ENCODE results near the gene MAML2.
"Not testable (repeated sequence)": the region's sequence is repeated elsewhere in the genome, so short reads cannot be mapped to it uniquely, and the experiment has no call there.

MAML2 gene

DNA sequence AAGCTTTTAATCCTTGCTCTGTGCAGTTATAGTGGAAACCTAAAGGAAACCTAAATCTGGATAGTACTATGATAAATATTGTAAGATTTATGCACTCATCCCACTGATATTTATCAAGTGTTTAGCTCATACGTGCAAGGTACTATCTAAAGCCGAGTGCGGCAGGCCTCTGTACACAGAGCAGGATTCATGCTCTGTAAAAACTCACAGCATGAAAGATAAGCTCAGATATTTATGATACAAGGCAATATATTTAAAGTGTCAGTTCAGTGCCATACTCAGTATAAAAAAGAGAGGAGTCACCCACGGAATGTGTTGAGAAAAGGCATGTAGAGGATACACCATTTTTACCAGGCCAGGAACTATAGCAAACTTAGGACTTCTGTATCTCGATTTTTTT, 66.2 kb downstream of the MAML2 start:
- Histone ChIP-seq H3K27me3 (ENCODE audit: insufficient read depth, low read length) (no peaks in the 10 kb centered on the region), H3K9me3 (ENCODE audit: low read length) (no peaks in the 10 kb centered on the region), H3K36me3 (ENCODE audit: insufficient read depth, low read length) (no peaks in the 10 kb centered on the region), H3K4me3 (ENCODE audit: low read length) (no peak overlapping the region), H3K4me1 (ENCODE audit: insufficient read depth, low read length) (peaks cover 25% of the 10 kb centered on the region), H2AFZ (ENCODE audit: low read depth, low read length) (no peak overlapping the region)

DNA sequence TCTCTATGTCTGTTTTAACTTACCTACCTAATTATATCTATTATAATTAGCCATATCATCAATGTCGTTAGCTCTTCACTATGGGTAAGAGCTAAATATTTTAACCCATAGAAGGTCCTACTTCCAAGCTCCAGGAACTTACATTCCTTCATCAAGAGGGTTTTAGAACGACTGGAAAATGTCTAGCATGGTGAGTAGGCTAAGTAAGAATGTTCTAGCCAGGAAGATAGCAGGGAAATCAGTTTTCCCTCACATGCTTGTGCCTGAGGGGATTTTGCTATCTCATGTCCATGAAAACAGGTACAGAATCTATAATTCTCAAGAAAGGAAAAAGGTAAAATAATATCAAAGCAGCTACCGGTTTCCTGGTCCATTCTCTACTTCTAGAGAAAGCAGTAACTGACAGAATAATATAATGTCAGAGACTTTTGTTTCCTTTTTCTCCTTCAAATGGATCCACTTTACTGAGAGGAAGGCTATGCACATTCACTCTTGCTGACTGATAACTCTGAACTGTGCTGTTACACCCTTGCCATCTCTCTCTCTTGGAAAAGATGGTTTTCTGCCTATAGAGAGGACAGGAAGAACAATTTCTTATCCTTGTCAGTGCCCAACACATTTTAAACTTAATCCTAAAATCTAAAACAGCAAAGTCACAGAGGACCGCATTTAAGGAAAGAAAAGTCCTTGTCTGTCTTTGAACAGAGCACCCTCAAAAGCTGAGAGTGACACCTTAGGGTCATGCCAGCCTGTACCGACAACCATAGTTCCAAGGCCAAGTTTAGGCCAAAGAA, 67.0 kb downstream of the MAML2 start:
- Histone ChIP-seq H3K4me3 (ENCODE audit: low read length) (no peak overlapping the region), H3K9me3 (ENCODE audit: low read length) (peaks cover under 1% of the 10 kb centered on the region), H3K4me1 (ENCODE audit: insufficient read depth, low read length) (peaks cover 25% of the 10 kb centered on the region), H3K27me3 (ENCODE audit: insufficient read depth, low read length) (no peaks in the 10 kb centered on the region), H2AFZ (ENCODE audit: low read depth, low read length) (no peak overlapping the region), H3K36me3 (ENCODE audit: insufficient read depth, low read length) (no peaks in the 10 kb centered on the region)

DNA sequence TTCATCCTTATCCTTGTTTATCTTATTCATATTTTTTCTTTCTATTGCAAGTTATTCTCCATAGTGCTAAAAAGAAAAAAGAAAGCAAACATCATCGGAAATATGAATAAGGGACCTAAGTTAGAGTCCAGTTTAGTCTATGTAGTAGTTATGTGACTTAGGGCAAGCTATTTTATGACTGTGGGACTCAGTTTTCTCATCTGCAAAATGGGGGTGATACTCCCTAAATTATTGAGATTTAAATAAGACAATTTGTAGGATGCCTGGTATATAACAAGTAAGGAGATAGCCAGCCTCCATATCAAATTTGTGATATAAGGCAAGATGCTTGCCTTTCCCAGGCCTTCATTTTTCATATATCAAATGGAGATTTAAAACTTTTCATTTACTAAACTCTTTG, 69.5 kb downstream of the MAML2 start:
- Histone ChIP-seq H3K9me3 (ENCODE audit: low read length) (peaks cover 11% of the 10 kb centered on the region), H3K36me3 (ENCODE audit: insufficient read depth, low read length) (peaks cover 4% of the 10 kb centered on the region), H3K4me3 (ENCODE audit: low read length) (no peak overlapping the region)

DNA sequence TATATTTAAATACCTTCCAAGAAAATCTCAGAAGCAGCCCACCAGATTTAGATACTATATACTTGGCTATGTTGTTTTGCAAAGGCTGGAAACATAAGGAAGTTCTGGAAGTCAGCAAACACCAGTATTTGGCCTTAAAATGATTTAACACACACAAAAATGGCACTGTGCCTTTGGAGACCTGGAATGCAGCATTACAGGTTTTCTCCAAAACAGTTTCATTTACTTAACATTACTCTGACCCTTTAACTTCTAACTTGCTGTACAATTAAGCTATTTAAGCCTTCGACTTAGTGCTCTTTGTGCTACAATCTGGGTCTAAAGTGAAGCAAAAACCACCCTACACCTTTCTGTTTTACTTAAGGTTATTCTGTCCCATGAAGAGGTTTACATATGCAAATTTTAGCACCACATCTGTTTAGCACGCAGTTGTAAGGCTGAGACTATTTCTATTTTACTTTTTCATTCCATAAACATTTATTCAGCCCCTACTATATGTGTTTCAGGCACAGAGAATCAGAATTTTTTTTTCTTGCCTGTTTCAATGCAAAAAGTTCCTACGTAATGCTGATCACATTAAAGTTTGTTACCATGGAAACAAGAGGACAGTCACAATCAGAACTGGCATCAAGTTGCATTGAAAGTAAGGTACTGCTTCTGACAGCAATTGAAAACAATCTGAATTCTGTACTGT, 70.3 kb downstream of the MAML2 start:
- Histone ChIP-seq H3K36me3 (ENCODE audit: insufficient read depth, low read length) (peaks cover 4% of the 10 kb centered on the region), H3K4me3 (ENCODE audit: low read length) (no peak overlapping the region), H3K27me3 (ENCODE audit: insufficient read depth, low read length) (no peaks in the 10 kb centered on the region), H3K4me1 (ENCODE audit: insufficient read depth, low read length) (peaks cover 11% of the 10 kb centered on the region), H3K9me3 (ENCODE audit: low read length) (peaks cover 11% of the 10 kb centered on the region), H2AFZ (ENCODE audit: low read depth, low read length) (no peak overlapping the region)

More for the DNA sequence above, 69.5 kb downstream of the MAML2 start:
- Histone ChIP-seq H2AFZ (ENCODE audit: low read depth, low read length) (no peak overlapping the region), H3K27me3 (ENCODE audit: insufficient read depth, low read length) (no peaks in the 10 kb centered on the region), H3K4me1 (ENCODE audit: insufficient read depth, low read length) (peaks cover 11% of the 10 kb centered on the region)

DNA sequence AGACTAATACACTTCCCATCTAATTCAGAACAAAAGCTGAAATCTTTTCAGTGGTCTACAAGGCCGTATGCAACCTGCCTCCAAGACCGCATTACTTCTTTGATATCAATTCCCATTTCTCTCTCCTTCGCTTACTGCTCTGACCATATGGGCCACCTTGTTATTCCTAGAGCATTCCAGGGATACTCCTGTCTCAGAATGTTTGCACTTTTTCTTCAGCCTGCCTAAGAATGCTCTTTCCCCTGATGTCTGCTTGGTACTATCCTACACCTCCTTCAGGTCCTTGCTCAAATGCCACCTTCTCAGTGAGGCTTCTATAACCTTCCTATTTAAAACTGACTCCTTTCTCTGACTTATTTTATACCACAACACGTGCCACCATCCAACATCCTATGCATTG, 71.2 kb downstream of the MAML2 start:
- Histone ChIP-seq H3K4me1 (ENCODE audit: insufficient read depth, low read length) (peaks cover 11% of the 10 kb centered on the region), H3K36me3 (ENCODE audit: insufficient read depth, low read length) (peaks cover 4% of the 10 kb centered on the region), H3K4me3 (ENCODE audit: low read length) (no peak overlapping the region), H3K9me3 (ENCODE audit: low read length) (peaks cover 11% of the 10 kb centered on the region), H3K27me3 (ENCODE audit: insufficient read depth, low read length) (no peaks in the 10 kb centered on the region), H2AFZ (ENCODE audit: low read depth, low read length) (no peak overlapping the region)

DNA sequence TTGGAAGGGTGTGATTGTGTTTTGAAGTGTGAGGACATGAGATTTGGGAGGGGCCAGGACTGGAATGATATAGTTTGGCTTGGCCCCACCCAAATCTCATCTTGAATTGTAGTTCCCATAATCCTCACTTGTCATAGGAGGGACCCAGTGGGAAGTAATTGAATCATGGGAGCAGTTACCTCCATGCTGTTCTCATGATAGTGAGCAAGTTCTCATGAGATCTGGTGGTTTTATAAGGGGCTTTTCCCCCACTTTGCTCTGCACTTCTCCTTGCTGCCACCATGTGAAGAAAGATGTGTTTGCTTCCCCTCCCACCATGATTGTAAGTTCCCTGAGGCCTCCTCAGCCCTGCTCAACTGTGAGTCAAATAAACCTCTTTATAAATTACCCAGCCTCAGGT, 71.6 kb downstream of the MAML2 start:
- not testable (repeated sequence) for H2AFZ ChIP-seq (ENCODE audit: low read depth, low read length); H3K27me3 ChIP-seq (ENCODE audit: insufficient read depth, low read length); H3K4me3 ChIP-seq (ENCODE audit: low read length); H3K36me3 ChIP-seq (ENCODE audit: insufficient read depth, low read length)
- Histone ChIP-seq H3K9me3 (ENCODE audit: low read length) (peaks cover 11% of the 10 kb centered on the region), H3K4me1 (ENCODE audit: insufficient read depth, low read length) (peaks cover 11% of the 10 kb centered on the region)

DNA sequence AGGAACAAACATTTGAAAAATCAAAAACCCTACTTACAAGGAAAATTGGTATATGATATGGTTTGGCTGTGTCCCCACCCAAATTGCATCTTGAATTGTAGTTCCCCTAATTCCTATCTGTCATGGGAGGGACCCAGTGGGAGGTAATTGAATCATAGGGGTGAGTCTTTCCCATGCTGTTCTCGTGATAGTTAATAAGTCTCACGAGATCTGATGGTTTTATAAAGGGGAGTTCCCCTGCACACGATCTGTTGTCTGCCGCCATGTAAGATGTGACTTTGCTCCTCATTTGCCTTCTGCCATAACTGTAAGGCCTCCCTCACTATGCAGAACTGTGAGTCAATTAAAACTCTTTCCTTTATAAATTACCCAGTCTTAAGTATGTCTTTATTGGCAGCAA, 74.5 kb downstream of the MAML2 start:
- Histone ChIP-seq H3K9me3 (ENCODE audit: low read length) (peaks cover 11% of the 10 kb centered on the region), H3K4me1 (ENCODE audit: insufficient read depth, low read length) (peaks cover 11% of the 10 kb centered on the region)
- not testable (repeated sequence) for H3K4me3 ChIP-seq (ENCODE audit: low read length); H2AFZ ChIP-seq (ENCODE audit: low read depth, low read length); H3K36me3 ChIP-seq (ENCODE audit: insufficient read depth, low read length); H3K27me3 ChIP-seq (ENCODE audit: insufficient read depth, low read length)

DNA sequence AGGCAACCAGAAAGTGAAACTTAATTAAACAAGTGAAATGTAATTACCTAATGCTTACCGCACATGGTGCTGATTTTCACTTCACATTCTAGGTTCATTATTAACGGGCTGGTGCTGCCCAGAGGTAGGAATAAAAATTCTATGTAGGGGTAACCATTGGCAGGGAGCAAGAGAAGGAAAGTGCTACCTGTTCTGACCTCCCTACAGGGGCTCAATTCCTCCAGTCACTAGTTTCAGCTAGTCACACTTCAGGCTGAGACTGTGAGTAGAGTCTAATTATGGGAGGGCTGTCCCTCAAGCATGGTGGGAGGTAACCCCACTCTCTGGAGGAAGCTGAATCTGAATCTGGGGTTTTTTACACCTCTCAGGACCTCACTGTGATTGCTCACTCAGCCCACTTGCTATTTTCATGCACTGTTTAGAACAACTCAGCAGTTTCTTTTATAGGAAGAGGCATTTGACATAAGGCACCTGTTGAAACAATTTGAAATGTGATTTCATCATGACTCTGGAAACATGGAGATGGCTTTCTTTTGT, 75.4 kb downstream of the MAML2 start:
- H2AFZ ChIP-seq (ENCODE audit: low read depth, low read length): no peak overlapping the region
- peaks cover 11% of the 10 kb centered on the region for H3K9me3 ChIP-seq (ENCODE audit: low read length)
- H3K27me3 ChIP-seq (ENCODE audit: insufficient read depth, low read length): no peaks in the 10 kb centered on the region
- H3K36me3 ChIP-seq (ENCODE audit: insufficient read depth, low read length): peaks cover 4% of the 10 kb centered on the region
- H3K4me3 ChIP-seq (ENCODE audit: low read length): no peak overlapping the region
- H3K4me1 ChIP-seq (ENCODE audit: insufficient read depth, low read length): peaks cover 2% of the 10 kb centered on the region

DNA sequence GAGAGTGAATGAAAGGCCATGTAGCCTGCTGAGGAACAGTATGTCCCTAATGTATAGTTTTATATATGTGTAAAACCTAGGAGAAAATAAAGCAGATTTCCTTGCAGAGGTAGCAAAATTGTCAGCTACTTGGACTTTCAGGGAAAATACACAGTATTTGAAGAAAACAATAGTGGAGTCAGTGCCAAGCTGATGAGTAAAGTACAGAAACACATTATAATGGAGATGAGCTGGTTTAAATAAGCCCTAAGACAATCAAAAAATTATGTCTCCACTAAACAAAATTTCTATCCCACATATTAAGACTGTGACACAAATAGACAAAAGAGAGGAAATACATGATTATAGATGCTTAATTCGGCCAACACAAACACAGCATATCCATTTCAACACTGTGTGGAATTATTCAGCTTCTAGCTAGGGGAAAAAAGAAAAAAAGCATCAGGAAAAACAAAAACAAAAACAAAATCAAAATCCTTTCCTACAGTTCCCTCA, 75.9 kb downstream of the MAML2 start:
- Histone ChIP-seq H3K36me3 (ENCODE audit: insufficient read depth, low read length) (peaks cover 4% of the 10 kb centered on the region), H3K4me3 (ENCODE audit: low read length) (no peak overlapping the region), H3K4me1 (ENCODE audit: insufficient read depth, low read length) (no peaks in the 10 kb centered on the region), H3K27me3 (ENCODE audit: insufficient read depth, low read length) (no peaks in the 10 kb centered on the region), H2AFZ (ENCODE audit: low read depth, low read length) (no peak overlapping the region), H3K9me3 (ENCODE audit: low read length) (peaks cover 11% of the 10 kb centered on the region)

DNA sequence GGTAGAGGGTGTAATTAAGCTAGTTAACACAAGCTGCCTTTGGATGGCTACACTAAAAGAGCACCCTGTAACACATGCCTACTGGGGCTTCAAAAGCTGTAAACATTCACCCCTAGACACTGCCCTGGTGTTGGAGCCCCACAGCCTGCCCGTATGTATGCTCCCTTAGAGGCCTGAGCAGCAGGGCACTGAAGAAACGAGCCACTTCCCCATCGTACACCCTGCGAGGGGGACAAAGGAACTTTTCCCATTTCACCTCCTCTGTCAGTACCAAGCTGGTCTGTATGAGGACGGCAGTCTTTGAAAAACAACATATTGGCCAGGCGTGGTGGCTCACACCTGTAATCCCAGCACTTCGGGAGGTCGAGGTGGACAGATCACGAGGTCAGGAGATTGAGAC, 77.0 kb downstream of the MAML2 start:
- H3K36me3 ChIP-seq (ENCODE audit: insufficient read depth, low read length): peaks cover 4% of the 10 kb centered on the region
- peaks cover 10% of the 10 kb centered on the region for H3K9me3 ChIP-seq (ENCODE audit: low read length)
- no peak overlapping the region for H2AFZ ChIP-seq (ENCODE audit: low read depth, low read length)
- H3K4me1 ChIP-seq (ENCODE audit: insufficient read depth, low read length): no peaks in the 10 kb centered on the region
- no peak overlapping the region for H3K4me3 ChIP-seq (ENCODE audit: low read length)
- no peaks in the 10 kb centered on the region for H3K27me3 ChIP-seq (ENCODE audit: insufficient read depth, low read length)

DNA sequence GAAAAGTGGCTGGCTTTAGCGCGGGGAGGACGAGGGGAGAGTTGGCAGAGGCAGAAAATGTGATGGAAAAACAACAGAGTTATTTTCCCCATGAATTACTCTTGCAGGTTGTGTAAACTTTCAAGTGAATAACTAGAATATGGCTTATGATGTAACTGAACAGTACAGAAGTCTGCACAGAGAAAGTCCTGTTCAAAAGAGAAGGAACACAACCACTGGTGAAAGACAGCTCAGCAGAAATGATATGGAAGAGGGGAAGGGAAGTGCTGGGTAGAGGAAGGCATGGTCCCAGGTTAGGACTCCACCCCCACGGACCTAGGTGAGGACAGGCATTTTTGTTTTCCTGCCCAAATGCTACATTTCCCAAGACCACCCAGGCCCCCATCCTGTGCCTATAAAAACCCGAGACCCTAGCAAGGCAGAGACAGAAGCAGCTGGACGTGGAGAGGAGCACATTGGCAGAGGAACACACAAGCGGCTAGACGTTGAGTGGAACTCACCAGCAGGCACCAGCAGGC, 77.7 kb downstream of the MAML2 start:
- H3K27me3 ChIP-seq (ENCODE audit: insufficient read depth, low read length): no peaks in the 10 kb centered on the region
- no peak overlapping the region for H2AFZ ChIP-seq (ENCODE audit: low read depth, low read length)
- H3K4me3 ChIP-seq (ENCODE audit: low read length): no peak overlapping the region
- no peaks in the 10 kb centered on the region for H3K4me1 ChIP-seq (ENCODE audit: insufficient read depth, low read length)
- peaks cover 6% of the 10 kb centered on the region for H3K9me3 ChIP-seq (ENCODE audit: low read length)
- H3K36me3 ChIP-seq (ENCODE audit: insufficient read depth, low read length): peaks cover 4% of the 10 kb centered on the region

DNA sequence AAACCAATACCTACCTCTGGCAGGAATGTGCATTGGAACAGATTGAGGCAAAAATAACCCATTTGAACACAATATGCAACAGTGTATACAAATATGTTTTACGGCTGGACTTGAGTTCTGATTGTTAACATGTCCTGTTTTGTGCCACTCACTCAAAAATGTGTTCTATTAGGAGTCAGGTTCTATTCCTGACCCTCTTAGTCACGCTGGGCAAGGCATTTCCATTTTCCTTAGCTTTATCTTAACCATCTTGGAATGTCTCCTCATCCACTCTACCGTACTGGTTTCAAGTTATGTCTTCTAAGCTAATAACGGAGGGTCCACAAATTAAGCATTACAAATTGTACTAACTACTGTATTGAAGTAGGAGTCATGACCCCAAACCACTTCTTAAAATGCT, 78.6 kb downstream of the MAML2 start:
- peaks cover 4% of the 10 kb centered on the region for H3K9me3 ChIP-seq (ENCODE audit: low read length)
- H3K4me1 ChIP-seq (ENCODE audit: insufficient read depth, low read length): no peaks in the 10 kb centered on the region
- H3K4me3 ChIP-seq (ENCODE audit: low read length): no peak overlapping the region

DNA sequence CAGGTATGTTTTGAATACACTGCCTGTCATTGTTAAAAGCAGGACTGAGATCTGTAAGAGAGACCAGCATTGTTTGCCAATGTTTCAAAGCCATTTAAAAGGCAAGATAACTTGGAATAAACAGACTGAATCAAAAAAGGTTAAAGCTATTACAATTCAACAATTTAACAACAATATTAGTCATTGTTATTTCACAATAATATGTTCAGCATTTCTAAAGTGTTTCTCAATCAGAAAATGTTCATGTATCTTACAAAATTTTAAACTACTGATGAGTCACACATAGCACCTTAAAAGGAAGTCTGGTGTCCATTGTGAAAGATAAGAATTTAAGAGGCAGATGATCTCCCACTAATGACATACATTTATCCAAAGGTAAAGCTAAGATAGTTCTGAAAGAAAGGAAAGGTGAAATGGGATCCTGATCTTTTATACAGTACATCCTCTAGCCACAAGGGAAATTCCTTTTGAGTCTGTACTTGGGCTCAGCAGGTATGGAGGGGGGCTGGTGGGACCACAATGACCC, 79.7 kb downstream of the MAML2 start:
- Histone ChIP-seq H2AFZ (ENCODE audit: low read depth, low read length) (no peak overlapping the region), H3K4me1 (ENCODE audit: insufficient read depth, low read length) (no peaks in the 10 kb centered on the region), H3K36me3 (ENCODE audit: insufficient read depth, low read length) (no peaks in the 10 kb centered on the region), H3K27me3 (ENCODE audit: insufficient read depth, low read length) (no peaks in the 10 kb centered on the region), H3K4me3 (ENCODE audit: low read length) (no peak overlapping the region), H3K9me3 (ENCODE audit: low read length) (no peaks in the 10 kb centered on the region)

More for the DNA sequence above, 78.6 kb downstream of the MAML2 start:
- Histone ChIP-seq H3K36me3 (ENCODE audit: insufficient read depth, low read length) (peaks cover 4% of the 10 kb centered on the region), H2AFZ (ENCODE audit: low read depth, low read length) (no peak overlapping the region), H3K27me3 (ENCODE audit: insufficient read depth, low read length) (no peaks in the 10 kb centered on the region)

All from neuron (in vitro differentiated cells).